ENCODE measurements around the gene SEMA7A. TPM values are rescaled to one million over a fixed set of nuclear protein-coding genes. Genes with fewer than 3 reads are reported as not detected.

The SEMA7A gene
- total and polyA plus RNA-seq, 9 of the 15 experiments (the other 6 are each of a cell fraction or from before 2014, with no cell fraction given): 0.04 to 8.2 (median 5.4) TPM; not detected in 1

DNA sequence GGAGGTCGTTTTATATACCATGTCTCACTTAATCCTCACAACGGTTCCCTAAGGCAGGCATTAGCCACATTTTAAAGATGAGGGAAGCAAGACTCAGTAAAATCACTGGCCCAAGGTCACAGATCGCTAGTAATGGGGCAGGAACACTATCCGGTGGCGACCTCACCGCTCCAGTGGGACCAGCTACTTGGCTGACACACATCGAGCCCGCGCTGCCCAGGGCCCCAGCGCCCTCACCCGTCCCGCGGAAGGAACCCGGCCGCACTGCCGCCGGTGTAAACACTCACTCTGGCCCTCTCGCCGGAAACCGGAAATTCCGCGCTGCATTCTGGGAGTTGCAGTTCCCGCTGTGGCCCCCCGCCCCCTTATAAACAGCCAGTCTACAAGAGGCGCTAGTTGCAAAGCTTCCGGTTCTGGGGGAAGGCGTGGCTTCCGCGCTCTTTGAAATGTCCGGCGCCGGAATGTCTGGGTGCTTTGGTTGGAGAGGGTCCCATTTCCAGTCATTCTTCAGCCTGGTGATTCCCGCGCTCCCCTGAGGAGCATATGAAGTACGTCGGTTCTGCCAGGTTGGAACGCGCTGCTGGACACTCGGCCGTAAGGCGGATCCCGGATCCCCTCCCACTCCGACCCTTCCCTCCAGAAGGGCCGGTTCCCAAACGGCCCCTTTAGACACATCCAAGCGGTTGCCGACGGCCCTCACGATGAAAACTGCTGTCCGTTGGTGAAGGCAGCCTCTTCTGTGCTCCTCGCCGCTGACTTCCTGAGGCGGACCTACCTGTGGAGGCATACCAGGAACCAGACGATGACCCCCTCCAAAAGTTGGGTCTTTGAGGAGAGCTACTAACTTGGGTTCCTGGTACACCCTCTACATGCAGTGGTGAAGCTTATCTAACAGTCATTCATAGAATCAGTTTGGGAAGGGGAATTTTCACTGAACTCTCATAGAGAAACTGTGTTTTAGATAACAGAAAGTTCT is 27.4 kb upstream of the SEMA7A start, which contains the start of gene UBL7 (continued):
- TF ChIP-seq KDM4B (IDR thresholded peaks at IDR 0.05; ENCODE audit: borderline replicate concordance in 2 of 2, low read depth in 1 of 2) (peak in 1 of 2 experiments; percentile 94; a peak in 2 of 4 replicates), DMBX1 (CRISPR knock-in tag; IDR thresholded peaks at IDR 0.05; ENCODE audit: borderline replicate concordance) (no peak), ZNF639 (CRISPR knock-in tag; conservative IDR thresholded peaks at IDR 0.05 in 1 of 2, IDR thresholded peaks at IDR 0.05 in 1 of 2) (no peak; a peak in 1 of 4 replicates), LCOR (CRISPR knock-in tag; IDR thresholded peaks at IDR 0.05) (peak; percentile 67; the same call in 1 of the 2 replicates), CBX1 (IDR thresholded peaks at IDR 0.05; ENCODE audit: low read depth) (peak; percentile 90), POLR3G (IDR thresholded peaks at IDR 0.05; ENCODE audit: extremely low read depth, insufficient read length, insufficient replicate concordance) (no peak), CBX5 (IDR thresholded peaks at IDR 0.05; ENCODE audit: borderline replicate concordance, low read depth) (0 out of 2 replicates have a peak, but pooled peaks have one; percentile 45), ADNP (tag; IDR thresholded peaks at IDR 0.05) (no peak), NFIC (IDR thresholded peaks at IDR 0.05) (peak; percentile 29), YBX1 (IDR thresholded peaks at IDR 0.05) (no peak), EZH2 (IDR thresholded peaks at IDR 0.05; ENCODE audit: borderline replicate concordance, low read depth, low read length) (no peak), POLR2G (IDR thresholded peaks at IDR 0.05; ENCODE audit: low read depth, low read length) (peak; percentile 99), ZNF778 (CRISPR knock-in tag; IDR thresholded peaks at IDR 0.05) (no peak), CBX2 (IDR thresholded peaks at IDR 0.05; ENCODE audit: insufficient read depth, low read length, poor library complexity, severe bottlenecking) (no peak)
- TF ChIP-seq, protein P1, sequence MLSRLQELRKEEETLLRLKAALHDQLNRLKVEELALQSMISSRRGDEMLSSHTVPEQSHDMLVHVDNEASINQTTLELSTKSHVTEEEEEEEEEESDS (CRISPR knock-in tag; IDR thresholded peaks at IDR 0.05): no peak
- TF ChIP-seq, protein P2, sequence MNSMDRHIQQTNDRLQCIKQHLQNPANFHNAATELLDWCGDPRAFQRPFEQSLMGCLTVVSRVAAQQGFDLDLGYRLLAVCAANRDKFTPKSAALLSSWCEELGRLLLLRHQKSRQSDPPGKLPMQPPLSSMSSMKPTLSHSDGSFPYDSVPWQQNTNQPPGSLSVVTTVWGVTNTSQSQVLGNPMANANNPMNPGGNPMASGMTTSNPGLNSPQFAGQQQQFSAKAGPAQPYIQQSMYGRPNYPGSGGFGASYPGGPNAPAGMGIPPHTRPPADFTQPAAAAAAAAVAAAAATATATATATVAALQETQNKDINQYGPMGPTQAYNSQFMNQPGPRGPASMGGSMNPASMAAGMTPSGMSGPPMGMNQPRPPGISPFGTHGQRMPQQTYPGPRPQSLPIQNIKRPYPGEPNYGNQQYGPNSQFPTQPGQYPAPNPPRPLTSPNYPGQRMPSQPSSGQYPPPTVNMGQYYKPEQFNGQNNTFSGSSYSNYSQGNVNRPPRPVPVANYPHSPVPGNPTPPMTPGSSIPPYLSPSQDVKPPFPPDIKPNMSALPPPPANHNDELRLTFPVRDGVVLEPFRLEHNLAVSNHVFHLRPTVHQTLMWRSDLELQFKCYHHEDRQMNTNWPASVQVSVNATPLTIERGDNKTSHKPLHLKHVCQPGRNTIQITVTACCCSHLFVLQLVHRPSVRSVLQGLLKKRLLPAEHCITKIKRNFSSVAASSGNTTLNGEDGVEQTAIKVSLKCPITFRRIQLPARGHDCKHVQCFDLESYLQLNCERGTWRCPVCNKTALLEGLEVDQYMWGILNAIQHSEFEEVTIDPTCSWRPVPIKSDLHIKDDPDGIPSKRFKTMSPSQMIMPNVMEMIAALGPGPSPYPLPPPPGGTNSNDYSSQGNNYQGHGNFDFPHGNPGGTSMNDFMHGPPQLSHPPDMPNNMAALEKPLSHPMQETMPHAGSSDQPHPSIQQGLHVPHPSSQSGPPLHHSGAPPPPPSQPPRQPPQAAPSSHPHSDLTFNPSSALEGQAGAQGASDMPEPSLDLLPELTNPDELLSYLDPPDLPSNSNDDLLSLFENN (IDR thresholded peaks at IDR 0.05; ENCODE audit: low read depth in 2 of 2, low read length in 2 of 2): peak in 1 of 2 experiments; percentile 56; a peak in 1 of 4 replicates
- TF ChIP-seq, protein P3, sequence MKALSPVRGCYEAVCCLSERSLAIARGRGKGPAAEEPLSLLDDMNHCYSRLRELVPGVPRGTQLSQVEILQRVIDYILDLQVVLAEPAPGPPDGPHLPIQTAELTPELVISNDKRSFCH (CRISPR knock-in tag; IDR thresholded peaks at IDR 0.05): no peak
- TF ChIP-seq, protein P3 (tag; IDR thresholded peaks at IDR 0.05): no peak; the same call in 1 of the 2 replicates

Data from K562 (cell line).